Activated CD4-positive, alpha-beta T cell treated with anti-CD3 and anti-CD28 coated beads, Interleukin-2, amount 50 U/mL, for 4 hours (primary cell): ENCODE results near the gene PHRF1.

ENCODE experiments used
- DNase-seq, 2 experiments: peaks; one replicate each; pipeline ENCODE4 v3.0.0-alpha.2; 2020

The PHRF1 gene

DNA sequence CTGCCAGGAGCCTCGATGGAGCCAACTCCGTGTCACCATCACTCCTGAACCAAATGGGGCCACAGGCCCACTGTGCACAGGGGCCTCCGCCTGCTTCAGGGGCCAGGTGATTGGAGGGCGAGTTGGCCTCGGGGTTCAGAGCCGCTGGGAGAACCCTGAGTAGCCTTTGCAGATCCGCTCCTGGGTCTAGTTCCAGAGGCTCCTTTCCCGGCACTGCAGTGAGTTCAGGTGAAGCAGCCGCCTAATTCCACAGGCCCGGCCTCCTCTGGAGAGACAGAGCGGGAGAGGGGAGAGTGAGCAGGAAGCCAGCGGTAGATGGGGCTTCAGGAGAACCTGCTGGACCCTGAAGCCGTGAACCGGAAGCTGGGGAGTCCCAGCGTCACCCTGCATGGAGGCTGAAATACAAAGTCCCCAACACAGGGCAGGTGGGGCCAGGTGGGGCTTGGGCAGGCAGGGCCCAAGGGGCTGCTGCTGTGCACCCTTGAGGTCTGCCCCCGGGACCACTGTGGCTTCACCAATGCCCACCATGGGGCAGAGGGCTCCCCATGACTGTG, 83.3 kb downstream of the PHRF1 start:
- DNase-seq = no peak

DNA sequence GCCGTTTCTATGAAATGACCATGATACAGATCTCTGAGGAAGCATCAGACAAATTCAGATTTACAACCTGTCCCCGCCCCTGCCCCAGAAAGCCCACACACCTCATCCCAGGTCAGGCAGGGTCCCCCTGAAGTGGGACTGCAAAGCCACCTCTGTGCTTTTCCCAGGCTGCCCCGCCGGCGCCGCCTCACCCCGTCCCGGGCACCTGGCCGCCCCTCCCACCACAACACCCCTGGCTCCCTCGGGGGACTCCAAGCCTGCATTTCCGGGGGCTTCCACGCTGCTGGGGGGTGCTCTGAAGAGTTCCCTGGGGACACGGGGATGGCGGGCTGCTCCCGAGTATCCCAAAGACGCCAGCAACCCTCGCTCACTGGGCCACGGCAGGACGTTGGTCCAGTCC, 84.0 kb downstream of the PHRF1 start:
- no peak for DNase-seq

DNA sequence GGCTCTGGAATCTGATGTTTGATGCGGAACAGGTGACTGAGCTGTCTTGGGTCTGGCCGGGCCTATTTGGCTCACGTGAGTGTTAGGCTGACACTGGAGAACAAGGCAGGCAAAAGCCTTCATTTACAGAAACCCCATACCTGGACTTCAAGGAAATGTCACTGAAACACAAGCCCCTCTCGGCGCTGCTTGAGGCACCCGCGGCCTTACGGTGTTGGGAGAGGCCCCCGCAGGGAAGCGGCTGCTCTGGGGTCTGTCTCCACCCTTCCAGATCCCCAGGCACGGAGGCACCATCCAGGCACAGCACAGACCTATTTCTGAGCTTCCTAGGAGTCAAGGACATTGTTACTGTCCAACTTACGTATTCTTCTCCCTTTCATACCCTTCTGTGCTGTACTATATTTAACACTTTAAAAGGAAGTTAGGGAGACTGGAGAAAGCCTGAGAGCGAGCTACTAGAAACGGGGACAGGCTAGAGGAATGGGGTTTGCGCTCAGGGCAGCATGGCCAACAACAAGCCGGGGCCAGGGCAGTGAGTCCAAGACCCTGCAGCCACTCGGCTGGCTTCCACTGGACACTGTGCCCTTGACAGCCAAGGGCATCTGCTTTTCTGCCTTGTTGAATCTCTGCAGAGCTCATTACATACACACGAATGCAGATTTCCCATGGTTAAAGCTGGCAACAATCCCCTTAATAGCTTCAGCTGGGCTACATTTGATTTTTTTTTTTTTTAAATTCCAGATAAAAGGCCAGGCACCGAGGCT, 84.6 kb downstream of the PHRF1 start:
- DNase-seq = no peak
